Measurements from ENCODE around the gene TRIP10.

Gene TRIP10

GRCh38 chr19:6736917-6737283 is 2.6 kb upstream of the TRIP10 start:
- TF ChIP-seq CTCF (IDR thresholded peaks at IDR 0.05; ENCODE audit: control insufficient read depth, extremely low read depth, insufficient read depth), result no peak
- H3K4me3 ChIP-seq (ENCODE audit: low read depth, low read length), result peak overlapping the region; percentile 97
- no peak for DNase-seq (ENCODE audit: low read depth)

GRCh38 chr19:6737284-6737872 is 2.1 kb upstream of the TRIP10 start, which contains the start of gene GPR108:
TSS of gene GPR108 (minus strand) at chr19:6737580. CDS start at chr19:6737576, 4 bp downstream.
- TF ChIP-seq CTCF (IDR thresholded peaks at IDR 0.05; ENCODE audit: control insufficient read depth, extremely low read depth, insufficient read depth), result no peak
- H3K4me3 ChIP-seq (ENCODE audit: low read depth, low read length), result peak within 1 kb of the TSS; percentile 97

GRCh38 chr19:6737873-6738786 is 1.4 kb upstream of the TRIP10 start:
- DNase-seq (ENCODE audit: low read depth), result peak; percentile 100
- no peak overlapping the region for H3K4me3 ChIP-seq (ENCODE audit: low read depth, low read length)
- peak; percentile 72 for TF ChIP-seq CTCF (IDR thresholded peaks at IDR 0.05; ENCODE audit: control insufficient read depth, extremely low read depth, insufficient read depth)

More at GRCh38 chr19:6737284-6737872, 2.1 kb upstream of the TRIP10 start, which contains the start of gene GPR108:
- no peak for DNase-seq (ENCODE audit: low read depth)

- DNase-seq (ENCODE audit: low read depth), result peak; percentile 52
- peak overlapping the region; percentile 36 for H3K4me3 ChIP-seq (ENCODE audit: low read depth, low read length)
- no peak for TF ChIP-seq CTCF (IDR thresholded peaks at IDR 0.05; ENCODE audit: control insufficient read depth, extremely low read depth, insufficient read depth)
Observed at GRCh38 chr19:6738787-6739389, 592 bp upstream of the TRIP10 start.

- no peak for DNase-seq (ENCODE audit: low read depth)
- no peak for TF ChIP-seq CTCF (IDR thresholded peaks at IDR 0.05; ENCODE audit: control insufficient read depth, extremely low read depth, insufficient read depth)
- H3K4me3 ChIP-seq (ENCODE audit: low read depth, low read length), result peak overlapping the region; percentile 93
Observed at GRCh38 chr19:6739883-6740588, 556 bp downstream of the TRIP10 start.

GRCh38 chr19:6740589-6741343 is 1.3 kb downstream of the TRIP10 start:
- no peak for TF ChIP-seq CTCF (IDR thresholded peaks at IDR 0.05; ENCODE audit: control insufficient read depth, extremely low read depth, insufficient read depth)
- peak overlapping the region; percentile 93 for H3K4me3 ChIP-seq (ENCODE audit: low read depth, low read length)
- DNase-seq (ENCODE audit: low read depth), result no peak
